Kidney epithelial cell (primary cell): ENCODE data around the gene NCKAP5L. TPM values are rescaled to one million over a fixed set of nuclear protein-coding genes. Genes with fewer than 3 reads are reported as not detected.
"Not testable (repeated sequence)": the region's sequence is repeated elsewhere in the genome, so short reads cannot be mapped to it uniquely, and the experiment has no call there.

Experiments used
- DNase-seq: peaks from one replicate; pipeline ENCODE4 v3.0.0-alpha.2; 2010; ENCODE audit warnings: low read depth
- H3K27me3 ChIP-seq: 2 replicates; pipeline ENCODE4 v1.6.0; 2011; ENCODE audit warnings: low read length; ENCODE audit not compliant: control insufficient read depth, insufficient read depth
- H3K36me3 ChIP-seq: 2 replicates; pipeline ENCODE4 v1.5.1; 2011; ENCODE audit warnings: low read length; ENCODE audit not compliant: control insufficient read depth, insufficient read depth
- H3K4me3 ChIP-seq: 2 replicates; pipeline ENCODE4 v1.5.1; 2011; ENCODE audit warnings: low read depth, mild to moderate bottlenecking, control low read depth, low read length
- CTCF ChIP-seq: IDR thresholded peaks from 2 replicates; pipeline ENCODE4 v1.5.1; 2011; ENCODE audit warnings: mild to moderate bottlenecking, moderate library complexity, low read length, control low read depth, inconsistent platforms; ENCODE audit not compliant: insufficient read depth, poor library complexity, severe bottlenecking
- total RNA-seq: library from RNA; depleted of rRNA; stranded (reverse); fragments of >200 nt; gene quantifications from 2 replicates; pipeline ENCODE4 v1.2.3, GENCODE V29; 2015

Gene NCKAP5L
- total RNA-seq, 1 donor from 2014 or later = 24.1 TPM

GRCh38 chr12:49865782-49866135, 37.5 kb upstream of the NCKAP5L start:
- no peak for TF ChIP-seq CTCF
- no peak overlapping the region for H3K4me3 ChIP-seq
- no peaks in the 10 kb centered on the region for H3K36me3 ChIP-seq
- no peak for DNase-seq
- peaks cover 24% of the 10 kb centered on the region for H3K27me3 ChIP-seq

DNA sequence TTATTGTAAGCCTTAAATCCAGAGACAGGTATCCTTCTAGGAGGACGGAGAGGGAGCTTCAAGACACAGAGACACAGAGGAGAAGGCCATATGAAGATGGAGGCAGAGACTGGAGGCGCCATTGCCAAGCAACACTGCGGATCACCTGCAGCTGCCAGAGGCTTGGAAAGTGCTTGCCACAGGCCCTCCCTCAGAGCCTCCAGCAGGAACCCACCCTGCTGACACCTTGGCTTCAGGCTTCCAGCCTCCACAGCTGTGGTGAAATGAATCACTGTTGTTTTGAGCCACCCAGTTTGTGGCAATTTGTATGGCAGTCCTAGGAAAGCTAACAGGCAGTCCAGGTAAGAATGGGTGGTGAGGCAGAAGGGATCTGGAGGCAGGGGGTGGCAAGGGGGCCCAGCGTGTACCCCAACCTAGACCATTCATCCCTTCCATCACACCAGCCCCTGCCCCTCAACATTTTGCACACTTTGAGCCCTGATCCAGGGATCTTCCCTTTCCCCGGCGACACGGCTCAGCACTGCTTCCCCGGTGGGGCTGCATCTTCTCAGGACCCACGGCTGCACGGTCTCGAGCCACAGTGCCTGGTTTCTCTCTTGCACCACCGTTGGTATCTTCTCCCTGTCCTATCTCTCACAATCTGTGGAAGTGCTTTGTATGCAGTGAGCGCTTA, 37.0 kb upstream of the NCKAP5L start:
- DNase-seq = no peak
- no peak overlapping the region for H3K4me3 ChIP-seq
- no peak for TF ChIP-seq CTCF
- peaks cover 24% of the 10 kb centered on the region for H3K27me3 ChIP-seq
- no peaks in the 10 kb centered on the region for H3K36me3 ChIP-seq

- no peak for TF ChIP-seq CTCF
- H3K4me3 ChIP-seq = no peak overlapping the region
- no peaks in the 10 kb centered on the region for H3K36me3 ChIP-seq
- peaks cover 24% of the 10 kb centered on the region for H3K27me3 ChIP-seq
- no peak for DNase-seq
Observed at GRCh38 chr12:49864798-49865090, 36.5 kb upstream of the NCKAP5L start.

DNA sequence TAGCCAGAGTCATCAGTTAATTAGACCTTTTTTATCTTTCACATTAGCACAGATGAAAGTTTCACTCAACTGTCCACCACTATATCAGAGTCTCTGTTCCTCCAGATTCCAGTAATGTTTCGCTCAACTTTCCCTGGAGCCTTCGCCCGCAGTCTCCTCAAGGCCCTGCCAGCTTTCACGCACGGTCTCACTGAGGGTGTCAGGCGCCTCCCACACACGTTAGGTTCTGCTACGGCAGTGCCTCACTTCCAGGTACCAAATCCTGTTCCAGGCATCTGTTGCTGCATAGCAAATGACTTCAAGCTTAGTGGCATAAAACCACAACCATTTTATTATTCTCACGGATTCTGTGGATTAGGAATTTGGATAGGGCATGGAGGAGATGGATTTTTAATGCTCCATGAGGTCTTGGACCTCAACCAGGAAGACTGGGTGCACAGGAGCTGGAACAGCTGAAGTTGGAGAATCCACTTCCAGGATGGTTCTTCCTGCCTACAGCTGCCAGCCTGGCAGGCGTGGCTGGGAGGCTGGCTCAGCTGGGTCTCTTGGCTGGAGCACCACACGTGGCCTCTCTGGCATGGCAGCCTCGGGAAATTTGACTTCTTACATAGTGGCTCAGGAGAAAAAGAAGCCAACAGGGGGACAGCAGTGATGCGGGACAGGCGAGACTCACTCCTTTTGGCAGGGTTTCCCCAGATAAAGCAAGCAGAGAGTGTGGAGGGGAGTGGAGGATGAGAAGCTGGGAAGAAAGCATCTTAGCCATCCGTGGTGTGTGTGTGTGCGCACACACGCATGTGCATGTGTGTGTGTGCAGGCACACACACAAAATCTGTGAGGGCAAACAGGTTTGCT, 36.0 kb upstream of the NCKAP5L start:
- TF ChIP-seq CTCF = no peak
- Histone ChIP-seq H3K36me3 (no peaks in the 10 kb centered on the region), H3K4me3 (no peak overlapping the region), H3K27me3 (peaks cover 23% of the 10 kb centered on the region)
- no peak for DNase-seq

DNA sequence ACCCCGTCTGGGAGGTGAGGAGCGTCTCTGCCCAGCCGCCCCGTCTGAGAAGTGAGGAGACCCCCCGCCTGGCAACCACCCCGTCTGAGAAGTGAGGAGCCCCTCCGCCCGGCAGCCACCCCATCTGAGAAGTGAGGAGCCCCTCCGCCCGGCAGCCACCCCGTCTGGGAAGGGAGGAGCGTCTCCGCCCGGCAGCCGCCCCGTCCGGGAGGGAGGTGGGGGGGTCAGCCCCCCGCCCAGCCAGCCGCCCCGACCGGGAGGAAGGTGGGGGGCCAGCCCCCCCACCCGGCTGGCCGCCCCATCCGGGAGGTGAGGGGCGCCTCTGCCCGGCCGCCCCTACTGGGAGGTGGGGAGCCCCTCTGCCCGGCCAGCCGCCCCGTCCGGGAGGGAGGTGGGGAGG, 32.7 kb upstream of the NCKAP5L start:
- H3K4me3 ChIP-seq, H3K36me3 ChIP-seq, DNase-seq: not testable (repeated sequence)
- H3K27me3 ChIP-seq = peaks cover 16% of the 10 kb centered on the region

GRCh38 chr12:49855890-49856289, 27.7 kb upstream of the NCKAP5L start:
- DNase-seq, H3K27me3 ChIP-seq, H3K4me3 ChIP-seq, H3K36me3 ChIP-seq: not testable (repeated sequence)

GRCh38 chr12:49854976-49855375, 26.8 kb upstream of the NCKAP5L start:
- Histone ChIP-seq H3K4me3 (no peak overlapping the region), H3K36me3 (no peaks in the 10 kb centered on the region), H3K27me3 (no peaks in the 10 kb centered on the region)
- DNase-seq = no peak
- no peak for TF ChIP-seq CTCF
